ENCODE measurements around the gene ACTG1.

The ACTG1 gene

DNA sequence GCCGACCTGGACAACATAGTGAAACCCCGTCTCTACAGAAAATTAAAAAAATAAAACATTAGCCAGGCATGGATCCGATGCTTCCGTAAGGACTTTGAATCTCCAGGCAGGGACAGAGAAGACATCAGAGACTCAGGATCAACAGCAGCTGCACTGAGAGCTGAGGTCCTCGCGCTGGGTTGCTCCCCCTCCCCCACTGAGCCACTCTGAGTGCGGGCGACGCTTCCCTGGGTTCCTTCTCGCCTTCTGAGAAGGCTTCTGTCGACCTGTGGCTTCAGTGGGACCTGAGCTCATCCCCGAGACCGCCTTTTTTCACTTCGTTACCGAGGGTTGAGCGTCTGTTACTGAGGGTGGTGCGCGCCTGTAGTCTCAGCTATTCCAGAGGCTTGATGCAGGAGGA is 20.4 kb downstream of the ACTG1 start:
- no peak for FAIRE-seq

DNA sequence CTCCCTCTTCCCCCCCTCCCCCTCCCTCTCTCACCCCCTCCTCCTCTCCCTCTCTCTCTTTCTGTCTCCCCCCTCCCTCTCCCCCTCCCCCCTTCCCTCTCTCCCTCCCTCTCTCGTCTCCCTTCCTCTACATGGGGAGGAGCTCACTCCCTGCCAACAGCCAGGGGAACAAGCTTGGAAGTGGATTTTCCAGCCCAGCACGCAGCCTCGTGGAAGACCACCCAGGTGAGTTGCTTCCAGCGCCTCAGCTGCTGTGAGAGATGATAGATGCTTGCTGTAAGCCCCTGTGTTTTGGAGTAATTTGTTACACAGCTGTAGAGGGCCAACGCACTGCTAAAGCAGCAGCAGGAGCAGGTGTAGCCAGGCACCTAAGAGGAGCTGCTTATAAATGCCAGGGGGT is 20.8 kb downstream of the ACTG1 start:
- no peak for FAIRE-seq

DNA sequence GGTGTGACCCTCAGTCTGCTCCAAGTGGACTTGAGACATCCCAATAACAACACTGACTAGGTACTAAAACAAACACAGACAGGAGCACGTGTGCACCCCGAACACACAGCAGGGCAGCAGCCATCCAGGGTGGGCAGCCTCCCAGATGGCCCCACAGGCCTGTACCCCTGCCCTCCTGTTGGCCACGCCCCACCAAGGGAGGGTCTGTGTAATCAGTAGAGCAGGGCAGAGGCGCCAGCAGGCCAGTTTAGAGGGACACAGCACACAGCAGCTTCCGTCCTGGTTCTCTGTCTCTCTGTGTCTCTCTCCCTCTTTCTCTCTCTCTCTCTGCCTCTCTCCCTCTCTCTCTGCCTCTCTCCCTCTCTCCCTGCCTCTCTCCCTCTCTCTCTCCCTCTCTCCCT is 21.4 kb downstream of the ACTG1 start:
- no peak for FAIRE-seq

DNA sequence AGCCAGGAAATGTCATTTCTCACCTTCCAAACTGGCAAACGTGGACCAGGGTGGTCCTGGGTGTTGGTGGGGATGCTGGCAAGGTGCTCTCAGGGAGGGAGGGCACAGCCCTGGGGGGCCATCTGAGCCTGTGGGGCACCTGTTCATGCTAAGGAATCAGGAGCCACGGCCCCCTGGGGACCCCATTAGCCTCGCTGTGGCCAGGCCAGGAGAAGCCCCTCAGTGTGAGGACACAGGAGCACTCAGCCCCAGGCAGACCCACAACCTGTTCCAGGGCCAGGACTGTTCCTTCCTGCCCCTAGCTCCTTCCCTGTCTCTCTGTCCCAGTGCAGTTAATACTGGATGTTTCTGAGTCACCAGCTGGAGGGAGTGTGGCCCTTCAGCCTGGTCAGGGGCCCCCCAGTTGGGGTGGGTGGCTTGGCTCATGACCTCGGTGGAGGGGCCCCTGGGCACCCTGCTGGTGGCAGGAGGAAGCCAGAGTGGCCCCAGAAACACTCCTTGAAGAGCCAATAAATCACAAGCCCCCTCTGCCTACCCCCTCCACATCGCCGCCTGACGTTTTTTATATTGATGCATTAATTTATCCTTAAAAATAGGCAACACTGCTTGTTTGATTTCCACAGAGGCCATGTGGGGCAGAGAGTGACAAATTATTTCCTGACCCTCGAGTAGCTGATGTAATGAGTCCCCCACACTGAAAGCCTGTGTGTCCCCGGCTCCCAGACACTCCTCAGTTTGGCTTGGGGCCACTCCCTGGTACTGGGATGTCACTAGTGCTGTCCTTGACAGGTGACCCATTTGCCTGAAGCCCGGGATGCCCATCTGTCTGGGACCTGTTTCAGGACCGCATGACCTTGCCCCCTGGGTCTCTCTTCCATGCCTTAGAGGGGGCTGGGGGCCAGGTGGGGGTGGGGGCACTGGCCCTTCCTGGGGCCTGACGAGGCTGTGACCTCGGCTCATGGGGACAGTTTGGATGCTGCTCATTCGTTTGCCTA is 22.3 kb downstream of the ACTG1 start:
- FAIRE-seq, result no peak

DNA sequence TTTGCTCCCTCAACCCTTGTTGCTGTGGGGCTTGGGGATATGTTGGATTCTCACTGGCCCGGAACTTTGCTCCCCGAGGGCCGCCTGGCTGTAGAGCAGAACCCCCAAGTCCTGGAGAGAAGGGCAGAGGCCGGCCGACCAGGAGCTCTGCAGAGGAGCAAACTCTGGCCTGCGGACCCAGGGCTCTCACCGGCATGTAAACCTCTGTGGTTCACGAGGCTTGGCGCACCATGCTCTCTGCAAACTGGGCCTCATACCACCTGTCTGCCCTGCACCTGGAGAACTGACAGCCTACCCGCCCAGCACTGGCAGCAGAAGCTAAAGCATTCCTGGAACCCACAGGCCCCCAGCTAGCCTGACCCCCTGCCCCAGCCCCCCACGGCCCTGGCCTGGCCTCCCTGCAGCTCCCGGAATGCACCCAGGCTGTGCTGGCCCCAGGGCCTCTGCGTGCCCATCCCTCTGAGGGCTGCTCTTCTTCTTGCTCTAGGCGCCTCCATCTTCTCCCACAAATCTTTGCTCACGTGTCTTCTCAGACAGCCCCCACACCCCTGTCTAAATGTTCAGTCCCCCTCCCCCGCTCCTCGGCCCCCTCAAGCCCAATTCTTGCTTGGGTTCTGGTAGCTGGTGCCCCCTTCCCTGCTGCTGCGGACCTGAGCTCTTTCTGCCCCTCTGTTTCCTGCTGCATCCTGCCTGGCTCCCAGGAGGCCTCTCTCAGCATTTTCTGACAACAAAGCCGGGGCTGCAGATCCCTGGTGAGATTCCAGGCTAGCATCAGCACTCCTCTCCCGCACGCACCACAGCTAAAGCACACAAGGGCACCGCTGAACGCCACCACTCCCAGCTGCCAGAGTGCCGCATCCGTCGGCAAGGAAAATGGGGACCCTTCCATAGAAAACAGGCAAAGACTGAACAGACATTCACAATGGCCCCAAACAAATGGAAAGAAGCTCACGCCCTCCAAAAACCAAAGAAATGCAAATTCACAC is 23.3 kb downstream of the ACTG1 start:
- no peak for FAIRE-seq

DNA sequence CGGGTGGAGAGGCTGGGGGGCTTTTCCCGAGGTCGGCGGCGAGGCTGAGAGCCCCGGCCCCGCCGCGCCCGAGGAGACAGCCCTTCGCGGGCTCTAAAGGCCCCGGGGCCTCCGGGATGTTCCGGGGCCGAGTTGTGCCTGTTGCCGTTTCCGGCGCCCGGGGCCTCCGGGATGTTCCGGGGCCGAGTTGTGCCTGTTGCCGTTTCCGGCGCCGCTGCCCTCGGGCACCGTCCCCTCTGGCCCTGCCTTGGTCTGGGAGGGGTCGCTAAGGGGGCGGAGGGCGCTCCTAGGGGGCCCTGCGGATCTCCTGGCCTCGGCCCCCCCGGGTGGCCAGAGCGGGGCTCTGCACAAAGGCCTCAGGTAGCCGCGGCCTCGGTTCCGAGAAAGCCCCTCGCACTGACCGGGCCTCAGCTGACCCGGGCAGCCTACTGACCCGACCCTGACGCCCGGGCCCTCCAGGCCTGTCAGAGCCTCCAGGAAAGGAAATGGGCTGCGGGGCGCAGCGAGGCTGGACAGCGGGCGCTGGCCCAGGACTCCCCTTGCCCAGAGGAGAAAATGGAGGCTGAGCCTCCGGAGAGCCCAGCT is 24.2 kb downstream of the ACTG1 start:
- no peak for FAIRE-seq

DNA sequence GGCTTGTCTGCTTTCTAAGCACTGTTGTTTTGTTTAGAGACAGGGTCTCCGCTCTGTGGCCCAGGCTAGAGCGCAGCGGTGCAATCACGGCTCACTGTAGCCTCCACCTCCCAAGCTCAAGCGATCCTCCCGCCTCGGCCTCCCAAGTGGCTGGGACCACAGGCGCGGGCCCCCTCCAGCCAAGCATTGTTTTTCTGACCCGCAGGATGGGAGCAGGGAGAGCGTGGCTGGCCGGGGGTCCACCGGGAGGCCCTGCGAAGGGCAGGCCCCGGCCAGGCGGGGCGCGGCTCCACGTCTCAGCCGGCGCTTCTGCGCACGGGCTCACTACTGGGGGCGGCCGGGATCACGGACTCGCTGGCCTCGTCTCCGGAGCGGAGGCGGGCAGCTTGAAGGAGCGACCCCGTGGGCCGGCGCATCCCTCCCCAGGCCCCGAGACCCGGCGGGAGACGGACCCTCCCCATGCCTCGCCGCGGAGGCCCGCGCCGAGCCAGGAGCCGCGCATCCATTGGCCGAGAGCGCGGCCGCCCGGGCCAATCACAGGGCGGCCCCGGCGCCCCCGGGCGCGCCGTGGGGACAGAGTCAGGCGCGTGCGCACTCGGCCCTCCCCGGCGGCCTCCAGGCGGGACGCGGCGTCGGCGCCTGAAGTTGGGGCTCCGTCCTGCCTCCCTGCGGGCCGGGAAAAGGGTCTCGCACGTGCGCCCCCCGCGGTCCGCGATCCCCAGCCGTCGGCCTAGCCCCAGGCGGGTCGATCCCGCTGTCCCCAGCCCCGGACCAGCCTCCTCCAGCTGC is 24.9 kb downstream of the ACTG1 start:
- FAIRE-seq, result no peak

DNA sequence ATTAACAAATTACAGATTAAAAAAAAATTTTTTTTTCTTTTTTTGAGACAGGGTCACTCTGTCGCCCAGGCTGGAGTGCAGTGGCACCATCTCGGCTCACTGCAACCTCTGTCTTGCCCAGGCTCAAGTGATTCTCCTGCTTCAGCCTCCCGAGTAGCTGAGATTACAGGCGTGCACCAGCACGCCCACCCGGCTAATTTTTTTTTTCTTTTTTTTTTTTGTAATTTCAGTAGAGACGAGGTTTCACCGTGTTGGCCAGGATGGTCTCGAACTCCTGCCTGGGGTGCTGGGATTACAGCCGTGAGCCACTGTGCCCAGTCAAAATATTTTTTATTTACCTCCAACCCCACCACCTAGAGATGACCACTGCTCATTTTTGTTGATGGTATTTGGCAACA is 25.5 kb downstream of the ACTG1 start:
- no peak for FAIRE-seq

DNA sequence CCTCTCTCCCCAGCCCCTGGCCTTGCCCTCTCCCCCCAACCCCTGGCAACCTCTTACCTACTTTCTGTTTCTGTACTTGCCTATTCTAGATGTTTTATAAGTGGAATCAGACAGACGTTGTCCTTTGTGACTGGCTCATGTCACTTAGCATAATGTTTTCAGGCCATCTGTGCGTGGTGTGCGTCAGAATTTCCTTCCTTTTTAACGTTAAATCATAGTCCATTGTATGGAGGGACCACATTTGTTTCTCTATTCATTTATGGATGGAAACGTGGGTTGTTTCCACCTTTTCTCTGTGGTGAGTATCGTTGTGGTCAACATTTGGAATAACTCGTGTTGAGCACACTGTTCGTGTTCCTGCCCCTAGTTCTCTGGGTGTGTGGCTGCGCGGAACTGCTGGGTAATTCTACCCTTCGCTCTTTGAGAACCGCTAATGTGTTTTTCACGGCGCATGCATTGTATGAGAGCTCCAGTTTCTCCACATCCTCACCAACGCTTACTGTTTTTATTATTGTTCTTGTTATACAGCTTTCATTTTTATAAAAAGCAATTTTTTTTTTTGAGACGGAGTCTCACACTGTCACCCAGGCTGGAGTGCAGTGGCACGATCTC is 26.3 kb downstream of the ACTG1 start:
- FAIRE-seq, result no peak

DNA sequence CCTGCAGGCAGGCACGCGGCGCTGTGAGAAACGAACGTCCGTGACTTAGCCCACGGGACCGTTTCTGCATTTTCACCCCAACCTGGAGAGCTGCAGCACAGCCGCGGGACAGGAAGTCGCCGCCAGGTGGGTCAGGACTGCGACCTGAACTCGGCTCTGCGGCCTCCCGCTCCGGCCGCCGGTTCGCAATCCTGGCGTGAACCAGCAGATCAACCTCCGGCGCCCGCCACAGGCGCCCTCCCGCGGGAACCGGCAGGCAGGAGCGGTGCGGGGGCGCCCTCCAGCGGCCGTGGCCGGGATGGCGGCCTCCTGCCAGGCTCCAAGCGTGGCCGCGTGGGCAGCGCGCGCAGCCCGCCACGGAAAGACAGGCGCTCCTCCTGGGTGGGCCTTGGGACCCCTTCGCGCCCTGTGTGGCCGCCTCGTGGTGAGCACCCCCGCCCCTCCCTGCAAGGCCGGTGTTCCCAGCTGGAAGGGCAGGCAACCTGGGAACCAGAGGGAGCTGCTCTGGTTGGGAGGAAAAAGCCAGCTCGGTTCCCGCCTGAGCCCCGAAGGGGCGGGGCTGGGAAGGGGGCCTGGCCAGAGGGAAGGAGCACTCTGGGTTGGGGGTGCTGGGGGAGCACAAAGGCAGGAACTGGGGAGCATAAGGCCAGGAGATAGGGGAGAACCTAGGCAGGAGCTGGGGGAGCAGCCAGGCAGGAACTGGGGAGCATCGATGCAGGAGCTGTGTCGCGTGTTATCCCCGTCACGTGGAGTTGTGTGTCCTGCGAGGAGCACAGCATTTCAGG is 28.2 kb downstream of the ACTG1 start:
- FAIRE-seq, result no peak

DNA sequence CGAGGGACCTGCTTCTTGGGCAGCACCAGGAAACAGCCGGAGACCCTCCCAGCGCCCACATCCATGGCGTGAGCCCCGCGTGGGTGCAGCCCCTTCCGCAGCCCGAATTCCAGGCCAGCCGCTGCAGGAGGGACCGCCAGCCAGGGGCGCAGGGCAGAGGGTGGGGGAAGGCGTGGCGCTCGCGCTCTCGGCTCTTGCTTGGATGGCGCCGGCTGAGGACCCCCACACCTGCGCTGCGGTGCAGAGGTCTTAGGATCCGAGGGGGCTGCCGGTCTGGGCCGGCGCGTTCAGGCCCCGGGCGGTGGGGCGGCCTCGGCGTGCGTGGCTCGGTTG is 28.8 kb downstream of the ACTG1 start:
- FAIRE-seq, result no peak

DNA sequence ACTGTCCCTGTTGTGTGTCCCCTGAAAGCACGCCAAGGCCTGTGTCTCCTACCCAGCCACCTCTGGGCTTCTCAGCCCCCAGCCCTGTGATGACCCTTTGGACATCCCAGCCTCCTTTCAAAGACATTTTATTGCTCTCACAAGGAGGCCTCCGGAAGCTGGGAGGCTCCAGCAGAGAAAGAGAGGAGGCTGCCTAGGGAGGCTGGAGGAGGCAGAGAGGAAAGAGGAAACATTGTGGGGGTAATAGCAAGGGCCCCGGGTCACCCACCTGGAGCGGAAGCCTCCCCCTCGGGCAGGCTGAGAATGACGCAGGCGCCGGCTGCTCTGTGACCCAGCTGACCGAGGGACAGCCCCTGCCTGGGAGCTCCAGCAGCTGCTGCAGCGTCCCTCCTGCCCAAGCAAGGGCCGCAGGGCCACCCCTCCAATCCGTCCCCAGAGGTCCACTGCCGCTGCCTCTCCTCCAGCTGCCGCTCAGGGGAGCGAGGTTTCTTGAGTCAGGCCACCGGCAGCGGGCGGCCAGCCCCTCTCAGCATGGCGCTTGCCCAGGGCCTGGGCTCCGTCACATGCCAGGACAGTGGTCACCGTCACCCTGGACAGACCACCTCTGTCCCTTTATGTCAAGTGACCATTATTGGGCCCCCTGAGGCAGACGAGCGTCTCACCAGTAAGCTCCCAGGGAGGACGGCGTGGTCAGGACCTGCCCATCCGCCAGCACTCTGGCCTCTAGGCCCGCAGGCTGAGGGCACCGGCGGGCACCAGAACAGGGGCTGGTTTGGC is 29.3 kb downstream of the ACTG1 start:
- no peak for FAIRE-seq

DNA sequence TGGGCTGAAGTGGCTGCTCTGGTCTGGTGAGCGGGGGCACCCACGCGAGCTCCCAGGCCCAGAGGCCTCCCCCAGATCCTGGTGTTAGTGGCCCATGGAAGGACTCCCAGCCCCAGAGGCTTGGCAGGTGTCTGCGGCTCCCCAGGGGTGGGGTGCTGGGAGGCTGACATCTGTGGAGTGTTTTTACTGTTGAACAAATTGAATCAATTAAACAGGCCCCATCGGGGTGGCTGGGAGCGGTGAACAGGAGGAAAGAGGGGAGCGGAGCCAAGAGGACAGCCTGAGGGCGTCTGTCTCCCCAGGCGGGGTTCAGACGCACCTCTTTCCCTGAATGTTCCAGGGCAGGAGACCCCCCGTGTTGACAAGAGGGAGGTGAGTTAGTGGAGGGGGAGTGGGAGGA is 29.9 kb downstream of the ACTG1 start:
- FAIRE-seq, result no peak

DNA sequence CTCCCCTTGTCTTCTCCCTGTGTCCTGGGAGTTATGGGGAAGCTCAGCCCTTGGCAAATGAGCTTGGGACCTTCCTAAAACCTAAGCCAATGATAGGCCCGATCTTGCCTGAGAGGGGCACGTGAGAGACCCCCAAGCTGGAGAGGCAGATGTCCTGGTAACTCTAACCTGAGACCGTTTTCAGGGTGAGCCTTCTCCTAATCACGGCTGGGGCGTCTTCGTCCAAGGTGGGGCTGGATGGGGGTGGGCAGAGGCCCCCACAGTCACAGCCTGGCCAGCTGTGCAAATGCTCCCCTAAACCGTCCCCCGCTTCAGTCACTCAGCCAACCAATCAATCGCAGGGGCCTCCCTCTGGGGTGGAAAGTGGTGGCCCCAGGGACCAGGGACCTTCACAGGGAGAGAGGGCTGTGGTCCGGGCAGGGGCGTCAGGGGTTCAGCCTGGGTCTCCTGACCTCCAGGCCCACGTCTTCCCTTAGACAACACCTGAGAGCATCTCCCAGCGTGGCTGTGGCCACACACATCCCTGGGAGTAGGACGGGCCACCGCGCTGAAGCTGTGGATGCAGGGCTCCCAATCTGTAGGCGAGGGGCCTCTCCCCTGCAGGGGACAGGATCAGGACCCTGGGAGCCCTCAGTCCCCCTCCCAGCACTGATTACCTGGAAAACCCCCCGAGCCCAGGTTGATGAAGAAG is 30.6 kb downstream of the ACTG1 start:
- no peak for FAIRE-seq

DNA sequence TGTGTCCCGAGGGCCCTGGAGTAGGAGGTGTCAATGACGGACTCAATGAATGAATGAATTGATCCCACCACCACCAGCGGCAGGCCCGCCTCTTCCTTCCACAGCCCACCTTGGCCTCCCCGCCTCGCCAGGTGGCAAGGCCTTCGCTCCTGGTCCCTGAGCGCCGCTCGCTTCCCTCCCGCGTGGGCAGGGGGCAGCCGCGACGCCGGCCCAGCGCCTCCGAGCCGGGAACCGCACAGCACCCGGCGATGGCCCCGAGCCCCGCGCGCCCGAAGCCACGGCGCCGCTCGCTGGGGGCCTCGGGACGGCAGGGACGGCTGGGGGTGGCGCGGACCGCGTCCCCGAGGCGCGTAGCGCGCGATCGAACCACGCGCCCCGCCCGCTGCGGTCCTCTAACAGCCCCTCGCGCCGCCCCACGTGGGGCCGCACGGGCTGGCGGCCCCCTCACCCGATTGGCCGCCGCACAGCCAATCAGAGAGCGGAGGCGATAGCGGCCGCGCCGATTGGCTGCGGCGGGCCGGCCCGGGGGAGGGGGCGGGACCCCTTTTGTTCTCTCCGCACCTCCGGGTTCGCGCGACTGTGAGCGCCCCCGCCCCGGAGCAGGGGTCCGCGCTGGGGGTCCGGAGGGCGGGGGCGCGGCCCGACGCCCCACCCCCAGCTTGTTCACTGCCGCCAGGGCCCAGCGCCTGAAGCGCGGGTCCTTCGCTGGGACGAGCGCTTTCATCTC is 31.4 kb downstream of the ACTG1 start:
- no peak for FAIRE-seq

DNA sequence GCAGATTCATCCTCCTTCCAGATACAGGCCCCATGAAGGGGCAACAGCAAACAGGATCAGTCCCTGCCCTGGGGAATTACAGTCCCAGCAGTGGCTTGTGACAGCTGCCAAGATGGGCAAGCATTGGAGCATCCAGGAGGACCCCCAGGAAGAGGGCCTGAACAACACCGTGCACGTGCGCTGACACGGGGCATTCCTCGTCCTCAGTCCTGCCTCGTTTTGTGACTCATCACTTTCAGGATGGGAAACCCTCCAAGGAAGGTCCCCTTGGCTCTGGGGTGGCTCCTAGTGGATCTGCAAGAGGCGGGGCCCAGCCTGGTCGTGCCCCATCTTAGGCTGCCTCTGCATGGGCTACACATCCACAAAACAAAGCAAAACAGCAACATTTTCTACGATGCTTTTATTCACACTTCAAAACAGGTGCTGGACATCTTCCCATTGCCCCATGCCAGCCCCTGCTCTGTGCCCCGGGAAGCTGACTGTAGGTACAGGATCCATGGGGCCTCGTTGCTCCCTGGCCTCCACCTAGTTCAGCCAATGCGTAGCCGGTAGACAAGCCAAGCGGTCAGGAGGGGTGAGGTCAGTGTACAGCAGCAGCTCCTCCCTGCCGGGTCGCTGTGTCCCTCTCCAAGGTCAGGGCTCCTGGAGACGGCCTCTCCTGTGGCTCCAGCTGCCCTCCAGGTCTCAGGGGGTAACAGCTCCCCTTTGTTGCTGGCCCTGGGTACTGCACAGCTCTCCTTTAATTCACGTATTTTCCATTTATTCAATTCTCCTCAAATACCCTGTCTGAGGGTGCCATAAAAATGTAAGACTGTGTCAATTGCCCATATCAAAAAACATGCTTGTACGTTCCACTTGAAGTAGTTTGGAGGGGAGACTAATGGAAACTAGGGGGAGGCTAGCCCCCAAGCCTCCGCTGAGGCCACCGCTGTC is 32.2 kb downstream of the ACTG1 start:
- no peak for FAIRE-seq

DNA sequence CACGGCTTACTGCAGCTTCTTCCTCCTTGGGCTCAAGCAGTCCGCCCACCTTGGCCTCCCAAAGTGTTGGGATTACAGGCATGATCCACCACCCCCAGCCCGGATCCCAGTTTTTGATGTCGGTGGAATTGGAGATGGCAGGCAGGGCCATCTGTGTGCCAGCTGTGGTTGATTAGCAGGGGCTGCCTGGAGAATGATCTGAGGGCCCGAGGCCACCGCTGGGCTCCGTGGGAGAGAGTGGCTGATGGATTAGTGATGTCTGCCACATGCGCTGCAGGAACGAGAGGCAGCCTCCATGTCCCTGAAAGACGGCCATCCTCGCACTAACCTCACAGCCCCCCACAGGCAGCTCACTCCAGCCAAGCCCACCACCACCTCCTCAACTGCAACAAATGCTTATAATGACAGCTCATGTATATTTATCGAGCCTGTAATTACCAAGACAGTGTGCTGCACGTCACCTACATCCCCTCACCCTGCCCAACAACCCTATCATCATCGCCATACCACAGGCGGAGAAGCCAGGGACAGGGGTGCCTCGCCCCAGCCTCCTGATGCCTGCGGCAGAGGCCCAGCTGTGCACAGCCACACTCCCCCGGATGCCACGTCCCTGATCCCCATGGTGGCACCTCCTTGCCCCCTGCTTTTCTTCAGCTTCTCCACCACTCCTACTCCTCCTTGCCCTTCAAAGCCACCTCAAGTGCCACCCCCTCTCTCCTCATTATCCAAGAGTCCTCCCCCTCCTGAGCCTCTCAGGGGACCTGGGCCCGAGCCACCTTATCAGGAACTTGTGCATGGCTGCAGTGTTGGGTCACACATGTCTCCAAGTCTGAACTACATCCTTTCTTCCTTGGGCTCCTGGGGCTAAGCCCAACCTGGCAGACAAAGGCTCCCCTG is 33.2 kb downstream of the ACTG1 start:
- no peak for FAIRE-seq
